ENCODE data around the gene VTI1B. TPM values are rescaled to one million over a fixed set of nuclear protein-coding genes. Genes with fewer than 3 reads are reported as not detected.

The VTI1B gene
- total RNA-seq, 1 experiment from 2014 or later = 61.2 TPM

DNA sequence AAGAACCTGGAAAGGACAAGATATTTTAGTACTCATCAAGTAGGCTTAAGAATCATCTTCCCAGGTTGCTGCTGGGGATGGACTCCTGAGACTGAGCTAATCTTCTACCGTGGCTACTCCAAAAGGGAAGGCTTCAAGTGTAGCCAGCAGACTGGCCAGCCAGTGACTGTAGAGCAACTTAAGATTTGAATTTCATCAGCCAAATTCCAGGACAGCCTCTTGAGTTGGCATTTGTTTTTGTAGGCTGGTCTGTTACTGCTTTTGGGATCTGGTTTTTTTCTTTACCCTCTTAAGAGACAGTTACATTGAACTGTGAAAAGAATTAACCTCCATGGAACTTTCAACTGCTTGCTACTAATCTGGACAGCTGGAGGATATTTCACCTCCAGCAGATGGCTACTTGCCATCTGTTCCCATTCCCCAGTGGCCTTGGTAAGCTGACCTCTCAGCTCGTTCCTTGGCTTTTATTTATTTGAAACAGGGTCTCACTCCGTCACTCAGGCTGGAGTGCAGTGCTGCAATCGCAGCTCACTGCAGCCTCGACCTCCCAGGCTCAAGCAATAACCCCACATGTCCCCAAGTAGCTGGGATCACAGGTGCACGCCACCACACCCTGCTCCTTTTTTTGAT lies 20.7 kb downstream of the VTI1B start:
- Histone ChIP-seq H3K27me3 (ENCODE audit: control insufficient read depth, insufficient read depth, low read length) (no peaks in the 10 kb centered on the region), H3K36me3 (replicated peaks; ENCODE audit: control insufficient read depth, insufficient read depth, low read length) (peaks cover 23% of the 10 kb centered on the region), H3K4me3 (ENCODE audit: insufficient read depth, low read depth, low read length) (no peak overlapping the region)
- no peak for DNase-seq

DNA sequence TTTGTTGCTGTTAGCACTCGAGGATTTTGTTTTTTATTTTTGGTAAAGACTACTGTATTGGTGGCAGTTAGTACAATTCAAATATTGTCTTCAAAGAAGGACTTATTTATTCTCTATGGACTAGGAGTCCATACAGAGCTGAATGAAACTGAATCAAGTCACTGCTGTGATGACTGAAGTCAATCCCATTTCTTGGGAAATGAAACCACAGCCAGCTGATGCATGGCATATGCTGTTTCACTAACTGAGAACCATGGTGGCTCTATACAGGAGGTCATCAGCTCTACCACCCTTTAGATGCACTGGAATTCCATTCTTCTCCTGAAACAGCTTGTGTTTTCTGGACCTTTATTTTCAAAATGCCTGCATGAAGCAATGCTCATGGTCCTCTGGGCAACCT lies 22.2 kb downstream of the VTI1B start:
- H3K27me3 ChIP-seq (ENCODE audit: control insufficient read depth, insufficient read depth, low read length) = no peaks in the 10 kb centered on the region
- H3K36me3 ChIP-seq (replicated peaks; ENCODE audit: control insufficient read depth, insufficient read depth, low read length) = peaks cover 26% of the 10 kb centered on the region
- DNase-seq = no peak
- H3K4me3 ChIP-seq (ENCODE audit: insufficient read depth, low read depth, low read length) = no peak overlapping the region

DNA sequence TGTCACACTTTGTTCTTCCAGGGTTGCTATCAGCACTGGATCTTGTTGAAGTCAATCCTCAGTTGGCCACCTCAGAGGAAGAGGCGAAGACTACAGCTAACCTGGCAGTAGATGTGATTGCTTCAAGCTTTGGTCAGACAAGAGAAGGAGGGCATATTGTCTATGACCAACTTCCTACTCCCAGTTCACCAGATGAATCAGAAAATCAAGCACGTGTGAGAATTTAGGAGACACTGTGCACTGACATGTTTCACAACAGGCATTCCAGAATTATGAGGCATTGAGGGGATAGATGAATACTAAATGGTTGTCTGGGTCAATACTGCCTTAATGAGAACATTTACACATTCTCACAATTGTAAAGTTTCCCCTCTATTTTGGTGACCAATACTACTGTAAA lies 23.7 kb downstream of the VTI1B start:
- no peak for DNase-seq
- no peak overlapping the region for H3K4me3 ChIP-seq (ENCODE audit: insufficient read depth, low read depth, low read length)
- no peaks in the 10 kb centered on the region for H3K27me3 ChIP-seq (ENCODE audit: control insufficient read depth, insufficient read depth, low read length)
- peaks cover 24% of the 10 kb centered on the region for H3K36me3 ChIP-seq (replicated peaks; ENCODE audit: control insufficient read depth, insufficient read depth, low read length)

DNA sequence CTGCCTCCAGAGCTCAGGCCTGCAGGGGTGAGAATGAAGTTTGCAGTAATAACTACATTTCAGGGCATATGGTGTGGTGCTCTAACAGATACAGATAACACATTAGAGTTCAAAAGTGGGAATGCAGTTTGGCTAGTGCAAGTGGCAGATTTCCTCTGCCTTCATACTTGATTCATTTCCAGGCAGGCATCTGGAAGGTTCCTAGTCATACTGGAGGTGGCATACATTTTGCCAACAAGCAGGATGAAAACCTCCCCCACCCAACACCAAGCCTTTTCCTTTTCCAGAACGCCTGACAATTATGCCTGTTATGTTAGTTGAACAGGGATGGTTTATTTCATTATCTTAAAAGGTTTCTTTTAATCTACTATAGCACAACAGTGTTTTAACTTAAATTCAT lies 24.3 kb downstream of the VTI1B start:
- Histone ChIP-seq H3K27me3 (ENCODE audit: control insufficient read depth, insufficient read depth, low read length) (no peaks in the 10 kb centered on the region), H3K36me3 (replicated peaks; ENCODE audit: control insufficient read depth, insufficient read depth, low read length) (peaks cover 24% of the 10 kb centered on the region)

DNA sequence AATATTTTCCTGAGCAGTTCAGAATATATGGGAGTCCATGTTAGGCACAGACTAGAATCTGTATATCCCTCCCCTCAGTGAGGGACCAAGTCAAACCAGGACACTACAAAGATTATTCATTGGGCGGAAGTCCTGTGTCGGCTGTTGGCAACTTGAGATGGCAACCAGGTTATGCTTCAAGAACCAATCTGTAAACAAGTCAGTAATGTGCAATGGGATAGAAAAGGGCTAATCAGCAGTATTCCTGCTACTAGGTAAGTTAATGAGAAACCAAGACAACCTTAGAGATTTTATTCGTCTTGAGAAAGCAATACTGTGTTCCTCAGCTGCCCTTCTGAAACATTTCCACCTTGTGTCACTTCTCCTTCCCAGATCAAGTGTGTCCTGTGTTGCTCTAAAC lies 28.3 kb downstream of the VTI1B start:
- H3K27me3 ChIP-seq (ENCODE audit: control insufficient read depth, insufficient read depth, low read length) = no peaks in the 10 kb centered on the region
- H3K4me3 ChIP-seq (ENCODE audit: insufficient read depth, low read depth, low read length) = no peak overlapping the region
- DNase-seq = no peak
- H3K36me3 ChIP-seq (replicated peaks; ENCODE audit: control insufficient read depth, insufficient read depth, low read length) = peaks cover 19% of the 10 kb centered on the region

More for the DNA sequence above, 24.3 kb downstream of the VTI1B start:
- H3K4me3 ChIP-seq (ENCODE audit: insufficient read depth, low read depth, low read length) = no peak overlapping the region
- DNase-seq = no peak

DNA sequence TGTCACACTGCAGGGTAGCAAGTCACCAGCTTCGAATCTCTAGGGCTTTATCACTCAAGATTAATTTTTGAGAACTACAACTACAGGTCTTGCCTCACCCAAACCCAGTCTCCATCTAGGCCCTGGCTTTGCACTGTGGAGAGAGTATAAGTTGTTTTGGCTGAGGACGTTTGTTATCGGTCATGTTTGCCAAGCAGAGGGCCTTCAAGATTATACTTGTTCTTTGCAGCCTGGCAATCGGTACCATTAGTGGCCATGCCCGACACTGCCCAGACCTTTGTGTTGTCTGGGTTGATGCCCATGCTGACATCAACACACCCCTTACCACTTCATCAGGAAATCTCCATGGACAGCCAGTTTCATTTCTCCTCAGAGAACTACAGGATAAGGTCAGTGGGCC lies 29.0 kb downstream of the VTI1B start:
- H3K4me3 ChIP-seq (ENCODE audit: insufficient read depth, low read depth, low read length) = no peak overlapping the region
- H3K27me3 ChIP-seq (ENCODE audit: control insufficient read depth, insufficient read depth, low read length) = no peaks in the 10 kb centered on the region
- DNase-seq = no peak

DNA sequence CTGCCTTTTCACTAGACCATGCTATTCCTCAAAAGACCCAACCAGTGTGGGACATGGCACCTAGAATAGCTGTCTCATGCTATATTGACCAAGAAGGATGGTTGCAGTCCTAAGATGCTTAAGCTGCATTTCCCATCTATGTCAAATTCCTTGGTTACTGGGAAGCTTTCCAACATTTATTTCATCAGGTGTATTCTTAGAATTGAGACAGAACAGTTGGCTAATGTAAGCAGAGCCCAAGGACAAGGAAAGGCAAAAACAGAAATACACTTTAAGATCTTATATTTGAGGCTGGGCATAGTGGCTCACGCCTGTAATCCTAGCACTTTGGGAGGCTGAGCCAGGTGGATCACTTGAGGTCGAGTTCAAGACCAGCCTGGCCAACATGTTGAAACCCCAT lies 30.0 kb downstream of the VTI1B start:
- DNase-seq = no peak
- no peak overlapping the region for H3K4me3 ChIP-seq (ENCODE audit: insufficient read depth, low read depth, low read length)
- peaks cover 11% of the 10 kb centered on the region for H3K36me3 ChIP-seq (replicated peaks; ENCODE audit: control insufficient read depth, insufficient read depth, low read length)

More for the DNA sequence above, 29.0 kb downstream of the VTI1B start:
- H3K36me3 ChIP-seq (replicated peaks; ENCODE audit: control insufficient read depth, insufficient read depth, low read length) = peaks cover 15% of the 10 kb centered on the region

DNA sequence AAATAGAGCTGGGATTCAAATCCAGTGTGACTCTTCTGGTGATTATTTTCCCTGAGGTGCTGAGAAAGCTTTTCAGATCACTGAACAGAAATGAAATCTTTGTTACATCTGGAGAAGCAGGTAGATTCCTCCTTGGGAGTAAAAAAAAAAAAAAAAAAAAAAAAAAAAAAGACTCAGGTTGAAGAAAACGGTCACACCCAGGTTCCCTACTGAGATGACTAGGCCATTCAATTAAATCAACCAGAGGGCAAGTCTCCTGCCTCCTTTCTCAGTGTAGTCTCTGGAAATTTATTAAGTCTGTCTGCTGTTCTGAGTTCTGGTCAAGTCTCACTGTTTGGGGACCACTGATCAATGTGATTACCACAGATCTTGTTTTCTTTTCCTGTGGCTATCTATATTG lies 30.7 kb downstream of the VTI1B start:
- Histone ChIP-seq H3K36me3 (replicated peaks; ENCODE audit: control insufficient read depth, insufficient read depth, low read length) (peaks cover 4% of the 10 kb centered on the region), H3K4me3 (ENCODE audit: insufficient read depth, low read depth, low read length) (no peak overlapping the region), H3K27me3 (ENCODE audit: control insufficient read depth, insufficient read depth, low read length) (no peaks in the 10 kb centered on the region)
- DNase-seq = no peak

More for the DNA sequence above, 30.0 kb downstream of the VTI1B start:
- no peaks in the 10 kb centered on the region for H3K27me3 ChIP-seq (ENCODE audit: control insufficient read depth, insufficient read depth, low read length)

DNA sequence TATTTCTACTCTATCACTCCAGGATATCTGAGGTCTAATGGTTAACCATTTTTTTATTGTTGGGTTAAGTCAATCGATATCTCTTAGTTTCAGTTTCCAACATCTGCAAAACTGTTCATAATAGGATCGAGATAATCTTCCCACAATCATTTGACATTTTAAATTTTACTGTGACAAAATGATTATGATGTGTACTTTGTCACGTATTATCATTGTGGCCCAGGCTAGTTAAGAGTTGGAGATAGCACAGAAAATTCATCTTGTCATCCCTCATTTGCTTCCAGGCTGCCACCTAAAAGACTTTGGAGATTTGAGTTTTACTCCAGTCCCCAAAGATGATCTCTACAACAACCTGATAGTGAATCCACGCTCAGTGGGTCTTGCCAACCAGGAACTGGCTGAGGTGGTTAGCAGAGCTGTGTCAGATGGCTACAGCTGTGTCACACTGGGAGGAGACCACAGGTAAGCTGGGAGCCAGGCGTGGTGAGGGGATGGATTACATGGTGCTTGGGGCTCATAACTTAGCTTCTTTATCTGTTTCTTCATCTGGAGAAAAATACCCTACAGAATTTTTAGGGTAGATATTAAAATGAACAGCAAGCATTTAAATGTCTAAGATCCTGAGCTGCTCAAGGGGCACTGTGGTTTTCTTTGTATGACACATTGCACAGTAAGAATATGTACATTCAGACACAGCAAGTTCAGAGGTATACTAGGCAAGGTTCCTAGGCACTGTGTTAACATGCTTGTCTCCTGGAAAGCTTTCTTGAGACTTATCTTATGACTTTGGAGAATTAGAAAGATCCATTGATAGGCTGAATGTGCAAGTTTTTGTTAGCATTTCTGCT lies 32.3 kb downstream of the VTI1B start:
- no peak for DNase-seq
- Histone ChIP-seq H3K36me3 (replicated peaks; ENCODE audit: control insufficient read depth, insufficient read depth, low read length) (peaks cover 2% of the 10 kb centered on the region; the same call in 1 of the 2 replicates), H3K27me3 (ENCODE audit: control insufficient read depth, insufficient read depth, low read length) (no peaks in the 10 kb centered on the region), H3K4me3 (ENCODE audit: insufficient read depth, low read depth, low read length) (no peak overlapping the region)

DNA sequence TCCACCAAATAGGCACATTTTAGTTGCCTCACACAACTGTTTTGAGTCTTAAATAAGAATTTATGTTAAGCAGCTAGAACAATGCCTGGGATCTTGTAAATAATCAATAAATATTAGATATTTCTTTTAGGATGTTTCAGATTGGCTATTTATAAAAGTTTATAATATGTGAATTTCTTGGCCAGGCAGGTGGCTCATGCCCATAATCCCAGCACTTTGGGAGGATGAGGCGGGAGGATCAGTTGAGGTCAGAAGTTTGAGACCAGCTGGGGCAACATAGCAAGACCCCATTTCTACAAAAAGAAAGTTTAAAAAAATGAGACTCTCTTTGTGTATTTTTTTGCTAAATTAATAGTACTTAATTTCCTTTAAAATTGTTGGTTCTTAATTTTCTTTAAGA lies 33.0 kb downstream of the VTI1B start:
- Histone ChIP-seq H3K36me3 (replicated peaks; ENCODE audit: control insufficient read depth, insufficient read depth, low read length) (peaks cover 2% of the 10 kb centered on the region; the same call in 1 of the 2 replicates), H3K27me3 (ENCODE audit: control insufficient read depth, insufficient read depth, low read length) (no peaks in the 10 kb centered on the region), H3K4me3 (ENCODE audit: insufficient read depth, low read depth, low read length) (no peak overlapping the region)
- no peak for DNase-seq

DNA sequence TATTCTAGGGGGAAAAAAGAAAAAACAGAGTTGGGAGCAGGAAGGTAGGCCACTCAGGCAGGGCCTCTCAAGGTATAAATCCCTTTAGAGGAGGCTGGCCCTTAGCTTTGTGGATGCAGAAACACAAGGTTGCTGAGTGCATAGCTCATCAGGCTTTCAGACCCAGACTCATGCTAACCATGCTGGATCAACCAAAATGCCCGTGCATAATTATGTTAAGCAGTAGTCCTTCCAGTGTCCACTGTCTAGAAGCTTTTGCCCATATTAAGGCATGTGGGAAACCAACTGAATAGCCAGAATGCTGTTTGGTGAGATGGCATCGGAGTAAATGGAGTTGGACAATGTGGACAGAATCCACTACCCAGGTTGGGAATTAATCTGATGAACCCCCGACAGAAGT lies 35.8 kb downstream of the VTI1B start:
- H3K27me3 ChIP-seq (ENCODE audit: control insufficient read depth, insufficient read depth, low read length) = no peaks in the 10 kb centered on the region
- no peaks in the 10 kb centered on the region for H3K36me3 ChIP-seq (replicated peaks; ENCODE audit: control insufficient read depth, insufficient read depth, low read length)
- no peak for DNase-seq
- no peak overlapping the region for H3K4me3 ChIP-seq (ENCODE audit: insufficient read depth, low read depth, low read length)

DNA sequence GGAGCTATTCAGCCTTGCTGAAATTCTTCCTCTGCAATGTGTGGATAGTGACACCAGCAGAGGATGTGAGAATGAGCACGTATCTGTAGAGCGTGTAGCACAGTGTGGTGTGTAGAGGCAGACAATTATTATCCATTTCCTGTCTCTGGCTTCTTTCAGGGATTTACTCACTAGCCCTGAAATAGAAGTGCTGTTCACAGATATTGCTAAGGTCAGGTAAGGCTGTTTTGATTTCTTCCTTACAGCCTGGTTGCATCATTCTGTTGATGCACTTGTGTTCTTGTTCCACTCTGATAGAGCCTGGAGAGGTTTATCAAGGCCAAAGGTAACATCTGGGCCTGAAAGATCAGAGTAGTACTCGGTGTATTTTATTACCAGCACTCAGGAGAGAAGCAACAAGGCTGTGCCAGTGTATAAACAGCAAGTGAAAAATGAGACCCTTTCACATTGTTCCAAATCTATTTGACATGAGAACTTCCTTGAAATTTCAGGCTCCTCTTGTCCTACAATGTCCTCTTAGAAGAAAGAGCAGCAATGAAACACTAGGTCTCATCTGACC lies 38.0 kb downstream of the VTI1B start:
- Histone ChIP-seq H3K36me3 (replicated peaks; ENCODE audit: control insufficient read depth, insufficient read depth, low read length) (no peaks in the 10 kb centered on the region), H3K27me3 (ENCODE audit: control insufficient read depth, insufficient read depth, low read length) (no peaks in the 10 kb centered on the region), H3K4me3 (ENCODE audit: insufficient read depth, low read depth, low read length) (no peak overlapping the region)
- no peak for DNase-seq

DNA sequence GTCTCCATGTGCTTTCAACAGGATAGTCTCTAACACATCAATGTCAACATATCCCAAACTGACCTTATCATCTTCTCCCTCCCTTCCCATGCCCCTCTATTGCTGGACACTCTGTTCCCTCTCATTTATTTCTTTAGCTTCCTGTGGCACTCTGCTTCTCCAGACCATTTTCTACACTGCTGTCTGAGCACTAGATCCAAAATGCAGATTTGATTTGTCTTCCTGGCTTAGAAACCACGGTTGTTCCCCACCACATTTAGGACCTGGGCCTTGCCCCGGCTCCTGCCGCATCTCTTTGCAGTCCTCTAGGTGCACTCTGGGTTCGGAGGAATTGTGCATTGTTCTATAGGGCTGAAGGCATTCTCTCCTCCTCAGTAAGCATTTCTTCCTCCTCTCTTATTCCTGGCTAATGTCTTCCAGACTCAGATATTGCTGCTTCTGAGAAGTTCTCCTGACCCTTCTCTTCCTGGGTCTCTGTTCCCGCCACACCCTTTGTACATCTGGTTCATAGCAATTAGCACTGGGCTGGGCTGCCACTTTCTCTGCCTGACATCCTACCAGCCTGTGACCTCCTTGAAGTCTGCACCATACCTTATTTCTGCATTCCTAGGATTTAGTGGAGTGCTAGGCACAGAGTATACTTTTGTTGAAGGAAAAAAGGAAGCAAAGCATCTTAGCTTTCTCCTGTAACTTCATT lies 40.8 kb downstream of the VTI1B start:
- Histone ChIP-seq H3K27me3 (ENCODE audit: control insufficient read depth, insufficient read depth, low read length) (no peaks in the 10 kb centered on the region), H3K4me3 (ENCODE audit: insufficient read depth, low read depth, low read length) (no peak overlapping the region)

DNA sequence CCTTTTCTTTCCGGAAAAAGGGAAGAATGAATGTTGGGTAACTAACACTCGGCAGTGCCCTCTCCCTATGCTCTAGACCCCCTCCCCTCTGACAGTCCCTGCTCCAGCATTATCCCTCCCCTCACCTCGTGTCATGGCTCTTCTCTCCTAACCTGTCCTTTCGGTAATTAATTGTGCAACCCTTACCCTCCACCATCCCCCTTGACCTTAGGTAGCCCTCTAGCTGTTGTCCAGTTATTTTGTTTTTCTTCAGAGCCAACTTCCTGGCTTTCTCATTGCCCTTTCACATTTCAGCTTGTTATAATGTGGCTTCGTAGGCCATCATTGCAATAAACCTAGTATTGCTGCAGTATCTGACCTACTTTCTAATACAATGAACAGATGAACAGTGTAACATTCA lies 43.5 kb downstream of the VTI1B start:
- Histone ChIP-seq H3K36me3 (replicated peaks; ENCODE audit: control insufficient read depth, insufficient read depth, low read length) (no peaks in the 10 kb centered on the region), H3K27me3 (ENCODE audit: control insufficient read depth, insufficient read depth, low read length) (no peaks in the 10 kb centered on the region), H3K4me3 (ENCODE audit: insufficient read depth, low read depth, low read length) (no peak overlapping the region)
- no peak for DNase-seq

More for the DNA sequence above, 40.8 kb downstream of the VTI1B start:
- no peaks in the 10 kb centered on the region for H3K36me3 ChIP-seq (replicated peaks; ENCODE audit: control insufficient read depth, insufficient read depth, low read length)
- no peak for DNase-seq
